Thyroid gland (tissue), 4 donors: Measurements from ENCODE around the gene SNCA. TPM values are rescaled to one million over a fixed set of nuclear protein-coding genes. Genes with fewer than 3 reads are reported as not detected.

Source experiments
- DNase-seq, 2 donors: peaks; one replicate each; pipeline ENCODE4 v3.0.0-alpha.2; 2019
- H3K27ac ChIP-seq, 3 donors: fragments of 200-600 bp; sonication (generic); 1 replicate in 2 of 3; 2 replicates in 1 of 3; pipeline ENCODE4 v1.5.1; 2016 to 2019; ENCODE audit warnings: mild to moderate bottlenecking in 1 of 3, moderate library complexity in 1 of 3
- H3K27me3 ChIP-seq: fragments of 200-600 bp; sonication (generic); one replicate; pipeline ENCODE4 v1.5.1; 2019
- H3K36me3 ChIP-seq, 2 donors: fragments of 200-600 bp; sonication (generic); one replicate each; pipeline ENCODE4 v1.5.1; 2016 to 2019
- H3K4me1 ChIP-seq, 2 donors: fragments of 200-600 bp; sonication (generic); one replicate each; pipeline ENCODE4 v1.5.1; 2017 to 2019
- H3K4me3 ChIP-seq, 3 donors: fragments of 200-600 bp; sonication (generic); replicated peaks in 1 of 3; 1 replicate in 2 of 3; 2 replicates in 1 of 3; pipeline ENCODE4 v1.5.1; 2016; ENCODE audit warnings: mild to moderate bottlenecking in 1 of 3
- H3K9me3 ChIP-seq: fragments of 200-600 bp; sonication (generic); one replicate; pipeline ENCODE4 v1.5.1; 2017
- CTCF ChIP-seq, 6 experiments: fragments of 200-600 bp in 3 of 6; fragments of 450-650 bp in 3 of 6; sonication (generic) in 3 of 6; IDR thresholded peaks; one replicate each; pipeline ENCODE4 v1.5.1; 2016 to 2019; ENCODE audit warnings: antibody characterized with exemption in 6 of 6, mild to moderate bottlenecking in 2 of 6, inconsistent platforms in 1 of 6, moderate library complexity in 1 of 6
- POLR2A ChIP-seq, 2 donors: fragments of 450-650 bp; IDR thresholded peaks; one replicate each; pipeline ENCODE4 v1.6.1; 2017; ENCODE audit warnings: antibody characterized with exemption in 2 of 2, mild to moderate bottlenecking in 2 of 2, moderate library complexity in 1 of 2
- WGBS, 2 donors: methylation state at CpG; one replicate each; pipeline ENCODE4 v1.1.5; 2017; 5-methylcytosine and 5-hydroxymethylcytosine counted together
- intact Hi-C: fragments of 100-400 bp; cut with DNase I; formaldehyde crosslinking; loops from one replicate; pipeline ENCODE4 v1.15.1; 2023
- total RNA-seq, 4 donors: library from RNA; depleted of rRNA; stranded (reverse); fragments of >200 nt; gene quantifications; one replicate each; pipeline ENCODE4 v1.2.3, GENCODE V29; 2016

SNCA gene
- total RNA-seq, 4 donors from 2014 or later, result 5.3 to 22.7 (median 15.0) TPM

- WGBS, 2 donors, result 88 to 90% methylated on average over 6 of the region's 6 CpGs
- H3K27me3 ChIP-seq, result no peaks in the 10 kb centered on the region
- H3K27ac ChIP-seq, result no peak overlapping the region
- H3K36me3 ChIP-seq, result no peaks in the 10 kb centered on the region
- TF ChIP-seq CTCF (IDR thresholded peaks at IDR 0.05) (no peak), POLR2A (IDR thresholded peaks at IDR 0.05) (no peak)
- H3K4me3 ChIP-seq, result no peak overlapping the region
- DNase-seq, result no peak
- intact Hi-C loops, result no loop called here
- no peaks in the 10 kb centered on the region for H3K9me3 ChIP-seq
- no peaks in the 10 kb centered on the region for H3K4me1 ChIP-seq
Observed at GRCh38 chr4:89703829-89704590, 133.0 kb downstream of the SNCA start.

- 73 to 84% methylated on average over 1 of the region's 1 CpG for WGBS, 2 donors
- TF ChIP-seq POLR2A (IDR thresholded peaks at IDR 0.05), result no peak
- no peak for TF ChIP-seq CTCF (IDR thresholded peaks at IDR 0.05)
- DNase-seq, result no peak
- Histone ChIP-seq H3K36me3 (no peaks in the 10 kb centered on the region), H3K4me1 (no peaks in the 10 kb centered on the region), H3K4me3 (no peak overlapping the region), H3K27me3 (no peaks in the 10 kb centered on the region), H3K9me3 (no peaks in the 10 kb centered on the region), H3K27ac (no peak overlapping the region)
- intact Hi-C loops, result no loop called here
Observed at GRCh38 chr4:89700766-89701423, 136.1 kb downstream of the SNCA start.

GRCh38 chr4:89685690-89686089, 151.3 kb downstream of the SNCA start:
- H3K27me3 ChIP-seq, result no peaks in the 10 kb centered on the region
- H3K27ac ChIP-seq, result no peak overlapping the region
- TF ChIP-seq CTCF (IDR thresholded peaks at IDR 0.05) (no peak), POLR2A (IDR thresholded peaks at IDR 0.05) (no peak)
- no peak for DNase-seq
- no peaks in the 10 kb centered on the region for H3K4me1 ChIP-seq
- intact Hi-C loops, result no loop called here
- no peaks in the 10 kb centered on the region for H3K36me3 ChIP-seq
- 93 to 97% methylated on average over 4 of the region's 4 CpGs for WGBS, 2 donors
- H3K9me3 ChIP-seq, result no peaks in the 10 kb centered on the region
- H3K4me3 ChIP-seq, result no peak overlapping the region

- DNase-seq, result no peak
- Histone ChIP-seq H3K27me3 (no peaks in the 10 kb centered on the region), H3K4me3 (no peak overlapping the region), H3K9me3 (no peaks in the 10 kb centered on the region), H3K36me3 (no peaks in the 10 kb centered on the region), H3K4me1 (no peaks in the 10 kb centered on the region), H3K27ac (no peak overlapping the region)
- no peak for TF ChIP-seq CTCF (IDR thresholded peaks at IDR 0.05)
- no peak for TF ChIP-seq POLR2A (IDR thresholded peaks at IDR 0.05)
- WGBS, 2 donors, result 79 to 86% methylated on average over 1 of the region's 1 CpG
- intact Hi-C loops, result no loop called here
Observed at GRCh38 chr4:89685277-89685676, 151.7 kb downstream of the SNCA start.

- H3K27me3 ChIP-seq, result no peaks in the 10 kb centered on the region
- DNase-seq, result no peak
- 98% methylated on average over 1 of the region's 1 CpG for WGBS, 2 donors
- H3K36me3 ChIP-seq, result no peaks in the 10 kb centered on the region
- no peaks in the 10 kb centered on the region for H3K9me3 ChIP-seq
- no peak overlapping the region for H3K27ac ChIP-seq
- H3K4me1 ChIP-seq, result no peaks in the 10 kb centered on the region
- TF ChIP-seq POLR2A (IDR thresholded peaks at IDR 0.05), result no peak
- TF ChIP-seq CTCF (IDR thresholded peaks at IDR 0.05), result no peak
- no peak overlapping the region for H3K4me3 ChIP-seq
- intact Hi-C loops, result no loop called here
Observed at GRCh38 chr4:89684536-89684935, 152.4 kb downstream of the SNCA start.
